SK-N-SH (cell line): ENCODE data around the gene FOCAD. TPM values are rescaled to one million over a fixed set of nuclear protein-coding genes. Genes with fewer than 3 reads are reported as not detected.

Experiments
- CTCF ChIA-PET: fragments of 300-600, 350-600 bp; formaldehyde crosslinking; extraction: SDS; loops from one replicate; lab custom pipeline; 2021; lab: Yijun Ruan, JAX
- POLR2A ChIA-PET: fragments of 350-600 bp; sonication (Branson Sonifier 250); formaldehyde crosslinking; extraction: SDS; loops from one replicate; lab custom pipeline; 2020; ENCODE audit warnings: antibody characterized with exemption, inconsistent platforms; lab: Yijun Ruan, JAX
- DNase-seq: peaks from one replicate; pipeline ENCODE4 v3.0.0; 2012
- H2AFZ ChIP-seq: fragments of 200-600 bp; sonication (generic); 2 replicates; pipeline ENCODE4 v1.8.1; 2016; ENCODE audit warnings: antibody characterized with exemption, mild to moderate bottlenecking, low read depth
- H3F3A ChIP-seq: fragments of 200-600 bp; sonication (generic); replicated peaks from 2 replicates; pipeline ENCODE3; 2016; ENCODE audit warnings: antibody characterized with exemption, mild to moderate bottlenecking; ENCODE audit not compliant: insufficient read depth
- H3K27ac ChIP-seq, 2 experiments: fragments of 200-500 bp in 1 of 2; fragments of 200-600 bp in 1 of 2; sonication (Bioruptor generic) in 1 of 2; sonication (generic), shearing (Covaris generic) in 1 of 2; 2 replicates each; pipeline versions ENCODE4 v1.5.1 to v1.6.1; 2014 to 2016; ENCODE audit warnings: low read depth in 2 of 2, inconsistent platforms in 1 of 2, low read length in 1 of 2, mild to moderate bottlenecking in 1 of 2, mixed read lengths in 1 of 2
- H3K27me3 ChIP-seq: fragments of 200-600 bp; sonication (generic), shearing (Covaris generic); 2 replicates; pipeline ENCODE4 v1.6.1; 2016; ENCODE audit warnings: mixed run types; ENCODE audit not compliant: insufficient read depth
- H3K36me3 ChIP-seq, 2 experiments: fragments of 200-500 bp in 1 of 2; fragments of 200-600 bp in 1 of 2; sonication (Bioruptor generic) in 1 of 2; sonication (generic) in 1 of 2; replicated peaks in 1 of 2; 2 replicates each; pipeline versions ENCODE3 to v1.5.1; 2014 to 2016; ENCODE audit warnings: low read length in 1 of 2, mild to moderate bottlenecking in 1 of 2; ENCODE audit not compliant: insufficient read depth in 2 of 2, control insufficient read depth in 1 of 2
- H3K4me1 ChIP-seq, 2 experiments: fragments of 200-500 bp in 1 of 2; fragments of 200-600 bp in 1 of 2; sonication (Bioruptor generic) in 1 of 2; sonication (generic), shearing (Covaris generic) in 1 of 2; 2 replicates each; pipeline versions ENCODE4 v1.5.1 to v1.6.1; 2014 to 2016; ENCODE audit warnings: low read depth in 1 of 2, low read length in 1 of 2, mixed run types in 1 of 2; ENCODE audit not compliant: insufficient read depth in 2 of 2, control insufficient read depth in 1 of 2
- H3K4me2 ChIP-seq: fragments of 200-600 bp; sonication (generic), shearing (Covaris generic); 2 replicates; pipeline ENCODE4 v1.6.1; 2017; ENCODE audit warnings: mixed run types
- H3K4me3 ChIP-seq, 2 experiments: fragments of 200-500 bp in 1 of 2; fragments of 200-600 bp in 1 of 2; sonication (Bioruptor generic) in 1 of 2; sonication (generic), shearing (Covaris generic) in 1 of 2; 2 replicates each; pipeline versions ENCODE4 v1.5.1 to v1.8.1; 2014 to 2016; ENCODE audit warnings: low read depth in 2 of 2, inconsistent platforms in 1 of 2, low read length in 1 of 2, mild to moderate bottlenecking in 1 of 2, mixed read lengths in 1 of 2, moderate library complexity in 1 of 2
- H3K79me2 ChIP-seq: fragments of 200-600 bp; sonication (generic); 2 replicates; pipeline ENCODE4 v1.8.1; 2017; ENCODE audit warnings: mild to moderate bottlenecking; ENCODE audit not compliant: insufficient read depth
- H3K9ac ChIP-seq: fragments of 200-600 bp; sonication (generic); 2 replicates; pipeline ENCODE4 v1.6.1; 2017; ENCODE audit warnings: mixed run types
- H3K9me2 ChIP-seq: fragments of 200-600 bp; sonication (generic); 2 replicates; pipeline ENCODE4 v1.6.1; 2017; ENCODE audit warnings: mixed run types
- H3K9me3 ChIP-seq: fragments of 200-600 bp; sonication (generic); 2 replicates; pipeline ENCODE4 v1.6.1; 2017; ENCODE audit warnings: mixed run types, mild to moderate bottlenecking, moderate library complexity
- H4K20me1 ChIP-seq: fragments of 200-600 bp; sonication (generic); 2 replicates; pipeline ENCODE4 v1.6.1; 2017; ENCODE audit warnings: mild to moderate bottlenecking, mixed run types; ENCODE audit not compliant: insufficient read depth
- CHD2 ChIP-seq: fragments of 150-350 bp; IDR thresholded peaks from 2 replicates; pipeline ENCODE4 v1.6.1; 2018; ENCODE audit warnings: low read length; ENCODE audit not compliant: partially characterized antibody
- ELF1 ChIP-seq: IDR thresholded peaks from 2 replicates; pipeline ENCODE4 v1.4.0; 2012
- EP300 ChIP-seq, 2 experiments: IDR thresholded peaks; 2 replicates each; pipeline versions ENCODE4 v1.4.0 to v1.6.1; 2012; ENCODE audit warnings: borderline replicate concordance in 1 of 2, low read depth in 1 of 2, low read length in 1 of 2
- FOSL2 ChIP-seq: IDR thresholded peaks from 2 replicates; pipeline ENCODE4 v1.4.0; 2012; ENCODE audit warnings: low read depth, mild to moderate bottlenecking, moderate library complexity, borderline replicate concordance
- GATA2 ChIP-seq: sonication (generic); formaldehyde crosslinking; IDR thresholded peaks from 2 replicates; pipeline ENCODE4 v1.5.0; 2020; ENCODE audit warnings: mild to moderate bottlenecking, missing genetic modification reagents
- JUND ChIP-seq: IDR thresholded peaks from 2 replicates; pipeline ENCODE4 v1.4.0; 2012
- MEF2A ChIP-seq: IDR thresholded peaks from 2 replicates; pipeline ENCODE4 v1.4.0; 2012; ENCODE audit warnings: low read depth, borderline replicate concordance
- MXI1 ChIP-seq: IDR thresholded peaks from 2 replicates; pipeline ENCODE4 v1.6.1; 2012; ENCODE audit warnings: mild to moderate bottlenecking, low read depth, low read length, improper control_type of control experiment
- RXRA ChIP-seq: IDR thresholded peaks from 2 replicates; pipeline ENCODE4 v1.4.0; 2012; ENCODE audit warnings: low read depth, mild to moderate bottlenecking, borderline replicate concordance
- SIN3A ChIP-seq: IDR thresholded peaks from 2 replicates; pipeline ENCODE4 v1.6.1; 2012; ENCODE audit warnings: low read depth, mild to moderate bottlenecking, low read length, moderate library complexity, borderline replicate concordance
- SMC3 ChIP-seq: IDR thresholded peaks from 2 replicates; pipeline ENCODE4 v1.6.1; 2012; ENCODE audit warnings: low read depth, low read length, improper control_type of control experiment
- TCF12 ChIP-seq: IDR thresholded peaks from 2 replicates; pipeline ENCODE4 v1.4.0; 2012
- TEAD4 ChIP-seq: IDR thresholded peaks from 2 replicates; pipeline ENCODE4 v1.4.0; 2012; ENCODE audit warnings: mild to moderate bottlenecking, borderline replicate concordance; ENCODE audit not compliant: insufficient read depth
- WGBS: methylation state at CpG from one replicate; pipeline ENCODE4 v1.1.6; 2017; ENCODE audit warnings: low lambda C conversion rate; 5-methylcytosine and 5-hydroxymethylcytosine counted together
- polyA plus RNA-seq, 3 experiments: library from polyadenylated mRNA; depleted of rRNA; stranded (reverse); fragments of >200 nt; gene quantifications; 2 replicates each; pipeline ENCODE4 v1.2.3, GENCODE V29; 2012
- TF ChIP-seq, protein P1 (sequence below): fragments of 150-350 bp; IDR thresholded peaks from 2 replicates; pipeline ENCODE4 v1.6.1; 2017; ENCODE audit warnings: antibody characterized with exemption, low read length, low read depth, borderline replicate concordance
- TF ChIP-seq, protein P2 (sequence below): IDR thresholded peaks from 2 replicates; pipeline ENCODE4 v1.4.0; 2012; ENCODE audit warnings: low read depth, borderline replicate concordance
- TF ChIP-seq, protein P3 (sequence below): IDR thresholded peaks from 2 replicates; pipeline ENCODE4; 2012

The FOCAD gene
- polyA plus RNA-seq, 1 of the 3 experiments (the other 2 are of a cell fraction) = 15.8 TPM

DNA sequence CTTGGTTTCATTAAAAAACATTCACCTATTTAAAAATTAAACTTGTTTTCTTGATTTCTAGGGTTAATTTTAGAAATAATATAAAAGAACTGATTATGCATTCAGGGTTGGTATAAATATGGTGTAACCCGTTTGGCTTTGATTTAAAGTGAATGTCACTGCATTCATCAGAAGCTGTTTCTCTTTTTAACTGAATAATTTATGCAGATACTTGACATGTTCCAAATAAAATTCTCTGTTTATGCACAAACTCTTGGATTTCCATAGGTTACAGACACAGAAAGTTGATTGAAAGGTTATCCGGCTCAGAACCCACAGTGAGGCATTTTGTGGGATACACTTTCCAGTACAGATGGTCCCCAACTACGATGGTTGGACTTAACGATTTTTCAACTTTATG lies 186.1 kb downstream of the FOCAD start:
- Histone ChIP-seq H3K4me2 (no peak overlapping the region), H3K27me3 (no peaks in the 10 kb centered on the region), H3K27ac (no peak overlapping the region), H3K79me2 (no peaks in the 10 kb centered on the region), H3F3A (peaks cover 6% of the 10 kb centered on the region), H3K4me1 (peaks cover 0 to 5% of the 10 kb centered on the region in 2 experiments; a peak in 1 of 4 replicates), H3K9ac (no peak overlapping the region), H2AFZ (no peak overlapping the region), H4K20me1 (no peaks in the 10 kb centered on the region), H3K36me3 (peaks cover 2 to 5% of the 10 kb centered on the region in 2 experiments), H3K9me2 (no peaks in the 10 kb centered on the region), H3K4me3 (no peak overlapping the region), H3K9me3 (no peaks in the 10 kb centered on the region)
- TF ChIP-seq TEAD4 = no peak
- TF ChIP-seq, protein P1, sequence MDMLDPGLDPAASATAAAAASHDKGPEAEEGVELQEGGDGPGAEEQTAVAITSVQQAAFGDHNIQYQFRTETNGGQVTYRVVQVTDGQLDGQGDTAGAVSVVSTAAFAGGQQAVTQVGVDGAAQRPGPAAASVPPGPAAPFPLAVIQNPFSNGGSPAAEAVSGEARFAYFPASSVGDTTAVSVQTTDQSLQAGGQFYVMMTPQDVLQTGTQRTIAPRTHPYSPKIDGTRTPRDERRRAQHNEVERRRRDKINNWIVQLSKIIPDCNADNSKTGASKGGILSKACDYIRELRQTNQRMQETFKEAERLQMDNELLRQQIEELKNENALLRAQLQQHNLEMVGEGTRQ = no peak
- no peak for TF ChIP-seq CHD2
- no peak for TF ChIP-seq ELF1
- TF ChIP-seq, protein P2, sequence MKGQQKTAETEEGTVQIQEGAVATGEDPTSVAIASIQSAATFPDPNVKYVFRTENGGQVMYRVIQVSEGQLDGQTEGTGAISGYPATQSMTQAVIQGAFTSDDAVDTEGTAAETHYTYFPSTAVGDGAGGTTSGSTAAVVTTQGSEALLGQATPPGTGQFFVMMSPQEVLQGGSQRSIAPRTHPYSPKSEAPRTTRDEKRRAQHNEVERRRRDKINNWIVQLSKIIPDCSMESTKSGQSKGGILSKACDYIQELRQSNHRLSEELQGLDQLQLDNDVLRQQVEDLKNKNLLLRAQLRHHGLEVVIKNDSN = no peak
- TF ChIP-seq JUND = no peak
- TF ChIP-seq SIN3A = no peak
- no peak for TF ChIP-seq SMC3
- no peak for TF ChIP-seq GATA2 (CRISPR knock-in tag)
- 96% methylated on average over 4 of the region's 4 CpGs for WGBS
- CTCF ChIA-PET = interaction anchor here (0.5 to 1.8 kb wide), 2 partner anchors 10 to 245 kb away, joined by 3 read pairs; no protein-coding TSS in a partner anchor
- POLR2A ChIA-PET = no interaction called here
- DNase-seq = no peak

DNA sequence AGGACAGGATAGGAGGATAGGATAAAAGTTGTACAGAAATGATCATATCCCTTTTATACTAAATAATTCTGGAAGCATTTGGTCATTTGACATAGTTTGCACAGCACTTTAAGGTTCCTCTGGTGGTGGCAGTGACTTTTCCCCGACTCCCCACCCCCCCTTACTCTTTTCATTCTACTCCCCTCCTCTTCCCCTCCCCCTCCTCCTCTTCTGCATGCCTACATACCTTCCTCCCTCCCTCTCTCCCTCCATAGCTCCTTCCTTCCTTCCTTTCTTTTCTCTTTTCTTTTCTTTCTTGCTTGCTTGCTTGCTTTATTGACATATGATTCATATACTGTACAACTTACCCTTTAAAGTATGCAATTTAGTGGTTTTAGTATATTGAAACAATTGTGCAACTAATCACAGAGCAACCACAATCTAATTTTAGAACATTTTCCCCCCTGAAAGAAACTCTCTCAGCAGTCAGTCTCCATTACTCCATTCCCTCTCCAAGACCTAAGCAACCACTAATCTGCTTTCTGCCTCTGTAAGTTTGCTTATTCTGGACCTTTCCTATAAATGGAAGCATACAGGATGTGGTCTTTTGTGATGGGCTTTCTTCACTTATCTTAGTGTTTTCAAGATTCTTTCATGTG lies 188.4 kb downstream of the FOCAD start:
- peak overlapping the region; percentile 10; the same call in 1 of the 2 replicates for H3K9ac ChIP-seq
- peaks cover 0 to 5% of the 10 kb centered on the region in 2 experiments; a peak in 1 of 4 replicates for H3K4me1 ChIP-seq
- peak in 1 of 2 experiments; percentile 37; a peak in 1 of 4 replicates for TF ChIP-seq EP300 (IDR thresholded peaks at IDR 0.05; ENCODE audit: borderline replicate concordance in 1 of 2, low read depth in 1 of 2, low read length in 1 of 2)
- TF ChIP-seq TCF12 = peak; percentile 51
- no peak for TF ChIP-seq MXI1
- 0 out of 2 replicates have a peak, but pooled peaks have one; percentile 15 for TF ChIP-seq FOSL2
- TF ChIP-seq JUND = 0 out of 2 replicates have a peak, but pooled peaks have one; percentile 34
- TF ChIP-seq RXRA = no peak
- TF ChIP-seq MEF2A = peak; percentile 85
- no peak for TF ChIP-seq CHD2
- TF ChIP-seq, protein P3, sequence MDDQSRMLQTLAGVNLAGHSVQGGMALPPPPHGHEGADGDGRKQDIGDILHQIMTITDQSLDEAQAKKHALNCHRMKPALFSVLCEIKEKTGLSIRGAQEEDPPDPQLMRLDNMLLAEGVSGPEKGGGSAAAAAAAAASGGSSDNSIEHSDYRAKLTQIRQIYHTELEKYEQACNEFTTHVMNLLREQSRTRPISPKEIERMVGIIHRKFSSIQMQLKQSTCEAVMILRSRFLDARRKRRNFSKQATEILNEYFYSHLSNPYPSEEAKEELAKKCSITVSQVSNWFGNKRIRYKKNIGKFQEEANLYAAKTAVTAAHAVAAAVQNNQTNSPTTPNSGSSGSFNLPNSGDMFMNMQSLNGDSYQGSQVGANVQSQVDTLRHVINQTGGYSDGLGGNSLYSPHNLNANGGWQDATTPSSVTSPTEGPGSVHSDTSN = peak; percentile 50; the same call in 1 of the 2 replicates
- H3K27ac ChIP-seq = peak overlapping the region in 1 of 2 experiments; percentile 84; a peak in 2 of 4 replicates
- no peaks in the 10 kb centered on the region for H4K20me1 ChIP-seq
- H3K9me2 ChIP-seq = no peaks in the 10 kb centered on the region
- H3K9me3 ChIP-seq = no peaks in the 10 kb centered on the region
- H3K27me3 ChIP-seq = no peaks in the 10 kb centered on the region
- no peaks in the 10 kb centered on the region for H3K36me3 ChIP-seq
- H3F3A ChIP-seq = peaks cover 6% of the 10 kb centered on the region
- POLR2A ChIA-PET = no interaction called here
- H3K79me2 ChIP-seq = no peaks in the 10 kb centered on the region
- DNase-seq = no peak
- 57% methylated on average over 1 of the region's 1 CpG for WGBS
- CTCF ChIA-PET = interaction anchor here (1.1 kb wide), 1 partner anchor 12 kb away, joined by 3 read pairs; no protein-coding TSS in a partner anchor
- H3K4me2 ChIP-seq = peak overlapping the region; percentile 54
- no peak overlapping the region for H3K4me3 ChIP-seq
- no peak overlapping the region for H2AFZ ChIP-seq
